ENCODE results near the gene WWOX.

The WWOX gene

DNA sequence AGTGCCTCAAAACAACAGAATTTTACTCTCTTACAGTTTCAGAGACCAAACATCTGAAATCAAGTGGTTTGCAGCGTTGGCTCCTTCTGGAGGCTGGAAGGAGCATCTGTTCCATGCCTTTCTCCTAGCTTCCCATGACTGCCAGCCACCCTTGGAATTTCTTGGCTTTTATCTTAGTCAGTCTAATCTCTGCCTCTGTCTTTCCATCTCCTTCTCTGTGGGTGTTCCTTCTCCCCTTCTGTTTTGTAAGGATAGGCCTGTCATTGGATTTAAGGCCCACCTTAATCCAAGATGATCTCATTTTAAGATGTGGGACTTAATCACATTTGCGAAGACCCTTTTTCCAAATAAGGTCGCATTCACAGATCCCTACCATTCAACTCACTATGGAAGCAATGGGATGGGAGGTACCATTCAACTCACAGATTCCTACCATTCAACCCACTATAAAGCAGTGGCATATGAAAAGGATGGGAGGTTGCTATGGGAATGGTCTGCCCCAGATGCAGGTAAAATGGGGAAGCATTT is 321.8 kb downstream of the WWOX start:
- no peak for ATAC-seq
- TF ChIP-seq ESRRG (CRISPR knock-in tag; IDR thresholded peaks at IDR 0.05) (no peak), PPARA (CRISPR knock-in tag; IDR thresholded peaks at IDR 0.05; ENCODE audit: borderline replicate concordance) (no peak), ZNF70 (CRISPR knock-in tag; IDR thresholded peaks at IDR 0.05) (no peak), RARB (CRISPR knock-in tag; IDR thresholded peaks at IDR 0.05) (no peak), ZFP3 (CRISPR knock-in tag; IDR thresholded peaks at IDR 0.05) (no peak), SNAI2 (CRISPR knock-in tag; IDR thresholded peaks at IDR 0.05) (no peak), POU6F1 (CRISPR knock-in tag; IDR thresholded peaks at IDR 0.05; ENCODE audit: borderline replicate concordance, low read depth) (no peak)
- TF ChIP-seq, protein P1, sequence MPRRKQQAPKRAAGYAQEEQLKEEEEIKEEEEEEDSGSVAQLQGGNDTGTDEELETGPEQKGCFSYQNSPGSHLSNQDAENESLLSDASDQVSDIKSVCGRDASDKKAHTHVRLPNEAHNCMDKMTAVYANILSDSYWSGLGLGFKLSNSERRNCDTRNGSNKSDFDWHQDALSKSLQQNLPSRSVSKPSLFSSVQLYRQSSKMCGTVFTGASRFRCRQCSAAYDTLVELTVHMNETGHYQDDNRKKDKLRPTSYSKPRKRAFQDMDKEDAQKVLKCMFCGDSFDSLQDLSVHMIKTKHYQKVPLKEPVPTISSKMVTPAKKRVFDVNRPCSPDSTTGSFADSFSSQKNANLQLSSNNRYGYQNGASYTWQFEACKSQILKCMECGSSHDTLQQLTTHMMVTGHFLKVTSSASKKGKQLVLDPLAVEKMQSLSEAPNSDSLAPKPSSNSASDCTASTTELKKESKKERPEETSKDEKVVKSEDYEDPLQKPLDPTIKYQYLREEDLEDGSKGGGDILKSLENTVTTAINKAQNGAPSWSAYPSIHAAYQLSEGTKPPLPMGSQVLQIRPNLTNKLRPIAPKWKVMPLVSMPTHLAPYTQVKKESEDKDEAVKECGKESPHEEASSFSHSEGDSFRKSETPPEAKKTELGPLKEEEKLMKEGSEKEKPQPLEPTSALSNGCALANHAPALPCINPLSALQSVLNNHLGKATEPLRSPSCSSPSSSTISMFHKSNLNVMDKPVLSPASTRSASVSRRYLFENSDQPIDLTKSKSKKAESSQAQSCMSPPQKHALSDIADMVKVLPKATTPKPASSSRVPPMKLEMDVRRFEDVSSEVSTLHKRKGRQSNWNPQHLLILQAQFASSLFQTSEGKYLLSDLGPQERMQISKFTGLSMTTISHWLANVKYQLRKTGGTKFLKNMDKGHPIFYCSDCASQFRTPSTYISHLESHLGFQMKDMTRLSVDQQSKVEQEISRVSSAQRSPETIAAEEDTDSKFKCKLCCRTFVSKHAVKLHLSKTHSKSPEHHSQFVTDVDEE (CRISPR knock-in tag; IDR thresholded peaks at IDR 0.05) = no peak

- no peak for ATAC-seq
- TF ChIP-seq POU6F1 (CRISPR knock-in tag; IDR thresholded peaks at IDR 0.05; ENCODE audit: borderline replicate concordance, low read depth) = no peak
Observed at GRCh38 chr16:78425281-78425680, 325.8 kb downstream of the WWOX start.

DNA sequence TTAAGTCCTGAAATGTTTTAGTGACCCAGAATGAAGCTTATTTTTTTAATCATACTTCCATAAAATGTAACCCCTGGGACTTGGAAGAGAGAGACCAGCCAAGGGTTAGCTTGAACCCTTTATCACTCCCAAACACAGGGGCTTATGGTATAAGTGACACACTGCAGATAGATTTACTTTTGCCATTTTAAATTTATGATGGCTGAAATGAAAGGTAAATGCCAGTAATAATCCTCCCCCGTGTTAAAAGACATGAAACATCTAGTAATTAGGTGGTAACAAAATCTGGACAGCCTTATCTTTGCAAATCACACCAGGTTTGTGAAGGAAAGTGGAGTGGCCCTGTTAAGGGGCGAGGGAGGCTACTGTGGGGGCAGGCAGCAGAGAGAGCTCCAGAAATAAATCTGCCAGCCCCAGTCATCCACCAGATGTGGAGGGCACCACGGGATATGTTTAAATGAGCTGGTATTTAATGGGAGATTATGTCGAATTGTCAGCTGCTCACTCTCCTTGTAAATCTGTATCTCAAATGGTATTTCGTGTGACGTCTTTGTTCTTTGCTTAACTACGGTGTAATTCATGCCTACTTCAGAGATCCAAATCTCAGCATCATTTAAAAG is 326.5 kb downstream of the WWOX start:
- no peak for ATAC-seq
- TF ChIP-seq BACH2 (CRISPR knock-in tag; IDR thresholded peaks at IDR 0.05; ENCODE audit: borderline replicate concordance) (no peak), TCF4 (CRISPR knock-in tag; IDR thresholded peaks at IDR 0.05; ENCODE audit: borderline replicate concordance) (no peak), ZC3H10 (CRISPR knock-in tag; IDR thresholded peaks at IDR 0.05) (no peak), ZFP30 (CRISPR knock-in tag; IDR thresholded peaks at IDR 0.05) (no peak), PPARA (CRISPR knock-in tag; IDR thresholded peaks at IDR 0.05; ENCODE audit: borderline replicate concordance) (no peak), SNAI2 (CRISPR knock-in tag; IDR thresholded peaks at IDR 0.05) (no peak), ARNTL (CRISPR knock-in tag; IDR thresholded peaks at IDR 0.05; ENCODE audit: borderline replicate concordance, low read depth) (no peak), ZNF70 (CRISPR knock-in tag; IDR thresholded peaks at IDR 0.05) (no peak), CREB5 (CRISPR knock-in tag; IDR thresholded peaks at IDR 0.05; ENCODE audit: low read depth) (no peak), ESRRG (CRISPR knock-in tag; IDR thresholded peaks at IDR 0.05) (no peak), TOX (CRISPR knock-in tag; IDR thresholded peaks at IDR 0.05; ENCODE audit: borderline replicate concordance) (no peak)
- TF ChIP-seq, protein P2, sequence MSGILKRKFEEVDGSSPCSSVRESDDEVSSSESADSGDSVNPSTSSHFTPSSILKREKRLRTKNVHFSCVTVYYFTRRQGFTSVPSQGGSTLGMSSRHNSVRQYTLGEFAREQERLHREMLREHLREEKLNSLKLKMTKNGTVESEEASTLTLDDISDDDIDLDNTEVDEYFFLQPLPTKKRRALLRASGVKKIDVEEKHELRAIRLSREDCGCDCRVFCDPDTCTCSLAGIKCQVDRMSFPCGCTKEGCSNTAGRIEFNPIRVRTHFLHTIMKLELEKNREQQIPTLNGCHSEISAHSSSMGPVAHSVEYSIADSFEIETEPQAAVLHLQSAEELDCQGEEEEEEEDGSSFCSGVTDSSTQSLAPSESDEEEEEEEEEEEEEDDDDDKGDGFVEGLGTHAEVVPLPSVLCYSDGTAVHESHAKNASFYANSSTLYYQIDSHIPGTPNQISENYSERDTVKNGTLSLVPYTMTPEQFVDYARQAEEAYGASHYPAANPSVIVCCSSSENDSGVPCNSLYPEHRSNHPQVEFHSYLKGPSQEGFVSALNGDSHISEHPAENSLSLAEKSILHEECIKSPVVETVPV (CRISPR knock-in tag; IDR thresholded peaks at IDR 0.05) = no peak

DNA sequence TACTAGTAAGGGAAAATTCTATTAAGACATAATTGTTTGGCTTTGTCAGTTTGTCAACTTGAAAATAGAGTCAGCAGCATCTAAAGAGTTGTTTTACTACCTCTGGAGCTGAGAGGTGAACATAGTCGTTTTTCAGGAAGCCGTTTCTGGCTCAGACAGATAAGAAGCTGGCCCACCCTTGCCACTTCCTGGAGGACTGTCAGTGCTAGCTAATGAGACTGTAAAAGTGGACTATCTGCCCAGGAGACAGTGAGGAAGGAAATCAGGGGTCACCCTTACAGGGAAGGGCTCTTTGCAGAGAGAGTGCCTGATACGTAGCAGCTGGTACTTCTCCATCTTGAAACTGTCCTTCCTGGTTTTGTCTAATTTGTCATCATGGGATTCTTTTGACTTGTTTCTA is 328.7 kb downstream of the WWOX start:
- no peak for ATAC-seq
- TF ChIP-seq ZC3H10 (CRISPR knock-in tag; IDR thresholded peaks at IDR 0.05) (no peak), SNAI2 (CRISPR knock-in tag; IDR thresholded peaks at IDR 0.05) (no peak), ZNF565 (CRISPR knock-in tag; conservative IDR thresholded peaks at IDR 0.05; ENCODE audit: low read depth) (no peak), CSDC2 (CRISPR knock-in tag; IDR thresholded peaks at IDR 0.05) (no peak), RARB (CRISPR knock-in tag; IDR thresholded peaks at IDR 0.05) (no peak), TCF4 (CRISPR knock-in tag; IDR thresholded peaks at IDR 0.05; ENCODE audit: borderline replicate concordance) (no peak), GLIS3 (CRISPR knock-in tag; IDR thresholded peaks at IDR 0.05) (no peak), ZNF8 (CRISPR knock-in tag; IDR thresholded peaks at IDR 0.05) (no peak), POU6F1 (CRISPR knock-in tag; IDR thresholded peaks at IDR 0.05; ENCODE audit: borderline replicate concordance, low read depth) (no peak), CREB5 (CRISPR knock-in tag; IDR thresholded peaks at IDR 0.05; ENCODE audit: low read depth) (no peak), BACH2 (CRISPR knock-in tag; IDR thresholded peaks at IDR 0.05; ENCODE audit: borderline replicate concordance) (no peak)

Measured in SK-N-SH treated with all-trans-retinoic acid at 6 μM for 48 hours (cell line).